ENCODE measurements around the gene DUSP1. TPM values are rescaled to one million over a fixed set of nuclear protein-coding genes. Genes with fewer than 3 reads are reported as not detected.

The DUSP1 gene
- total and polyA plus RNA-seq, 2 of the 4 experiments (the other 2 are of a cell fraction), result 304 to 467 TPM

DNA sequence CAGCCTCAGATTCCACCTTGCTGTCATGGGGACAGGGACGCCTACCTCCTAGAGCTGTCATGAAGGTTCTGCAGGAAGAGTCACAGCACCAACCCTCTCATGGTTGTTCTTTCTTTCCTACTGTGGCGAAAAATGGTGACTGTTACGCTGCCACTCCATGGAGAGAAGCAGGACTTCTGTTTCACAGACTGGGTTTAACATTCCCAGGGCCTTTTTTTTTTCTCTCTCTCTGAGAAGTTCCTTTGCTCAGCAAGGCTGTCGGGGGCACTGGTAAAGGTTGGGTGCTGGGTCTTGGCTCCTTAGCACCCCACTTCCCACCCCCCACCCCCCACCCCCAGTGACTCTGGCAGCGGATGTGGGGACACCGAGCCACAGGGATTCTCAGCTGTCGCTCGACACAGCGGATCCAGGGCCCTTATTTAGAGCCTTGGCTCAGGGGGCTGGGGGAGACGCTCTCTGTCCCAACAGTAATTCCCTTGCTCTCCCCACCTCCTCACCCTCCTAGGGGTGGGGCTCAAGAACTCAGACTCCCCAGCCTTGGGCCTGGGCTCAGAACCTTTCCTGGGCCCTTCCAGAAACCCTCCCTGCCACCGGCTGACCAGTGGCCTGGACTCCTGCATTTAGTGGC lies 34.4 kb downstream of the DUSP1 start:
- H4K5ac ChIP-seq (ENCODE audit: low read depth, low read length), result peak overlapping the region; percentile 91
- H2BK5ac ChIP-seq (ENCODE audit: low read depth, low read length, poor library complexity, severe bottlenecking), result peak overlapping the region; percentile 57
- H3K9me1 ChIP-seq (ENCODE audit: insufficient read depth, low read length), result 0 out of 2 replicates have a peak, but pooled peaks cover 18% of the 10 kb centered on the region
- no peak for TF ChIP-seq POLR2A (IDR thresholded peaks at IDR 0.05; ENCODE audit: low read depth, low read length)
- TF ChIP-seq MAFK (IDR thresholded peaks at IDR 0.05; ENCODE audit: low read depth, low read length), result no peak
- TF ChIP-seq, protein P1, sequence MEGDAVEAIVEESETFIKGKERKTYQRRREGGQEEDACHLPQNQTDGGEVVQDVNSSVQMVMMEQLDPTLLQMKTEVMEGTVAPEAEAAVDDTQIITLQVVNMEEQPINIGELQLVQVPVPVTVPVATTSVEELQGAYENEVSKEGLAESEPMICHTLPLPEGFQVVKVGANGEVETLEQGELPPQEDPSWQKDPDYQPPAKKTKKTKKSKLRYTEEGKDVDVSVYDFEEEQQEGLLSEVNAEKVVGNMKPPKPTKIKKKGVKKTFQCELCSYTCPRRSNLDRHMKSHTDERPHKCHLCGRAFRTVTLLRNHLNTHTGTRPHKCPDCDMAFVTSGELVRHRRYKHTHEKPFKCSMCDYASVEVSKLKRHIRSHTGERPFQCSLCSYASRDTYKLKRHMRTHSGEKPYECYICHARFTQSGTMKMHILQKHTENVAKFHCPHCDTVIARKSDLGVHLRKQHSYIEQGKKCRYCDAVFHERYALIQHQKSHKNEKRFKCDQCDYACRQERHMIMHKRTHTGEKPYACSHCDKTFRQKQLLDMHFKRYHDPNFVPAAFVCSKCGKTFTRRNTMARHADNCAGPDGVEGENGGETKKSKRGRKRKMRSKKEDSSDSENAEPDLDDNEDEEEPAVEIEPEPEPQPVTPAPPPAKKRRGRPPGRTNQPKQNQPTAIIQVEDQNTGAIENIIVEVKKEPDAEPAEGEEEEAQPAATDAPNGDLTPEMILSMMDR (conservative IDR thresholded peaks at IDR 0.05; ENCODE audit: low read depth, low read length), result no peak
- TF ChIP-seq RAD21 (IDR thresholded peaks at IDR 0.05; ENCODE audit: low read length), result no peak
- no peak for TF ChIP-seq MXI1 (IDR thresholded peaks at IDR 0.05; ENCODE audit: borderline replicate concordance, low read depth, low read length)
- no peak for TF ChIP-seq RCOR1 (IDR thresholded peaks at IDR 0.05; ENCODE audit: insufficient replicate concordance, low read length)
- peak overlapping the region; percentile 90 for H3K18ac ChIP-seq (ENCODE audit: low read depth, low read length)
- H3K79me1 ChIP-seq (ENCODE audit: low read depth in 1 of 2, low read length in 2 of 2), result no peaks in the 10 kb centered on the region; a peak in 1 of 4 replicates
- peak overlapping the region; percentile 92 for H2BK20ac ChIP-seq (ENCODE audit: low read depth, low read length)
- peak overlapping the region; percentile 90 for H3K14ac ChIP-seq (replicated peaks; ENCODE audit: low read depth, low read length)
- peak overlapping the region; percentile 73 to 93 for H4K8ac ChIP-seq (ENCODE audit: low read depth in 2 of 2, low read length in 2 of 2)
- intact Hi-C loops (cut with micrococcal nuclease), result no loop called here
- in situ Hi-C loops (cut with MboI; ENCODE audit: low sequenced_read_pairs), result no loop called here
- ATAC-seq (ENCODE audit: low read depth) (no peak), DNase-seq (no peak)
- peak overlapping the region; percentile 52 for H3K4me2 ChIP-seq (ENCODE audit: low read depth, low read length)
- peak overlapping the region; percentile 59 for H3K56ac ChIP-seq (ENCODE audit: extremely low read depth, insufficient read depth, low read length)
- peak overlapping the region; percentile 83; the same call in 1 of the 2 replicates for H3K23ac ChIP-seq (ENCODE audit: low read depth, low read length)
- H4K91ac ChIP-seq (ENCODE audit: insufficient read depth, low read depth, low read length), result peak overlapping the region; percentile 94
- H2BK120ac ChIP-seq (ENCODE audit: low read depth, low read length), result peak overlapping the region; percentile 90
- H2AK9ac ChIP-seq (replicated peaks; ENCODE audit: low read depth, low read length, poor library complexity), result peak overlapping the region; percentile 89
- H3K4ac ChIP-seq (ENCODE audit: low read depth, low read length), result peak overlapping the region; percentile 95
- H3K36me3 ChIP-seq (ENCODE audit: control insufficient read depth, insufficient read depth, low read length), result no peaks in the 10 kb centered on the region
- ChIA-PET CTCF (no interaction called here), POLR2A (ENCODE audit: unreplicated experiment) (no interaction called here)
- no peaks in the 10 kb centered on the region for H4K20me1 ChIP-seq (ENCODE audit: insufficient read depth, low read length)
- H3K9me3 ChIP-seq (ENCODE audit: control insufficient read depth, insufficient read depth, low read length), result no peaks in the 10 kb centered on the region
- BruUV-seq (replicated peaks), result no TSS peak
- WGBS, 2 experiments (ENCODE audit: extremely low coverage in 2 of 2, insufficient read length in 1 of 2), result no CpG with 5 or more reads among the region's 11 CpGs
- dilution Hi-C loops (cut with HindIII; ENCODE audit: low sequenced_read_pairs, unreplicated experiment), result no loop called here
- no peak overlapping the region for H3K9ac ChIP-seq (ENCODE audit: low read depth, low read length)
- H2BK15ac ChIP-seq (ENCODE audit: low read depth, low read length), result peak overlapping the region; percentile 90; the same call in 1 of the 3 replicates
- H3K27ac ChIP-seq (ENCODE audit: insufficient read depth, low read length), result peak overlapping the region; percentile 26; the same call in 1 of the 2 replicates
- peak overlapping the region; percentile 93 for H2AK5ac ChIP-seq (ENCODE audit: low read depth, low read length)
- H3K4me3 ChIP-seq (ENCODE audit: insufficient read depth, low read depth, low read length), result no peak overlapping the region
- H3K4me1 ChIP-seq (ENCODE audit: control insufficient read depth, insufficient read depth, low read length), result peaks cover 27% of the 10 kb centered on the region
- H3K27me3 ChIP-seq (ENCODE audit: control insufficient read depth, insufficient read depth, low read length), result no peaks in the 10 kb centered on the region
- peak overlapping the region; percentile 90 for H2AFZ ChIP-seq (replicated peaks; ENCODE audit: low read length, poor library complexity)
